ENCODE results near the gene EVPL.

GRCh38 chr17:75970626-75971025 is 56.5 kb downstream of the EVPL start:
- TF ChIP-seq CTCF (IDR thresholded peaks at IDR 0.05; ENCODE audit: insufficient read depth, low read depth, low read length) = no peak
- no peak for TF ChIP-seq EZH2 (IDR thresholded peaks at IDR 0.05; ENCODE audit: insufficient read depth, low read length)

All from astrocyte (in vitro differentiated cells and primary cell).